ENCODE measurements around the gene CCIN.

- TF ChIP-seq ARID5B (CRISPR knock-in tag; IDR thresholded peaks at IDR 0.05) (no peak), NR3C1 (CRISPR knock-in tag; IDR thresholded peaks at IDR 0.05) (no peak), ZNF512B (CRISPR knock-in tag; IDR thresholded peaks at IDR 0.05; ENCODE audit: borderline replicate concordance) (no peak), ATF6 (CRISPR knock-in tag; conservative IDR thresholded peaks at IDR 0.05) (no peak), CTCF (CRISPR knock-in tag; IDR thresholded peaks at IDR 0.05) (no peak), E2F5 (CRISPR knock-in tag; conservative IDR thresholded peaks at IDR 0.05) (no peak), ZNF354B (CRISPR knock-in tag; IDR thresholded peaks at IDR 0.05) (no peak), RNF2 (conservative IDR thresholded peaks at IDR 0.05; ENCODE audit: low read depth) (no peak), POLR2AphosphoS5 (IDR thresholded peaks at IDR 0.05; ENCODE audit: low read depth, low read length) (no peak), RFX5 (IDR thresholded peaks at IDR 0.05; ENCODE audit: low read depth, low read length) (no peak), ZNF446 (CRISPR knock-in tag; IDR thresholded peaks at IDR 0.05) (no peak), EZH2 (conservative IDR thresholded peaks at IDR 0.05; ENCODE audit: low read depth, low read length) (no peak)
Measured at GRCh38 chr9:36214571-36214970, 45.4 kb downstream of the CCIN start.

Data from HepG2 (cell line).